NK-92 (cell line): ENCODE data around the gene ALG8.
"Not testable (repeated sequence)": the region's sequence is repeated elsewhere in the genome, so short reads cannot be mapped to it uniquely, and the experiment has no call there.

Experiments used
- DNase-seq: peaks from one replicate; lab custom pipeline; 2025; ENCODE audit not compliant: unreplicated experiment; lab: John Stamatoyannopoulos, UW

Gene ALG8

DNA sequence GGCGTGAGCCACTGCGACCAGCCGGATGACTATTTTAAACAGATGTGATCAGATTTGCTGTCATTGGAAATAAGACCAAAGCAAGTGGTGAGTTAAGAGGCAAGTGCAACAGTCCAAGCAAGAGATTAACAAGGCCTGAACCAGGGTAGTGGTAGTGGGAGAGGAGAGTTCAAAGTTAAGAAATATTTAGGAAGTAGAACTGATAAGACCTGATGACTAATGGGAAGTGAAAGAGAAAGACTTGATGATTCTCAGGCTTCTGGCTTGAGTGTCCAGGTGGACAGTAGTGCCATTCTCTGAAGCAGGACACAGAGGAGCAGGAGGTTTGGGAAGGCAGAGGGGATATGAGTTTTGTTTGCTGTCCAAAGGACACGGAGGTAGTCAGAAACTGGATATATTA lies 67.0 kb downstream of the ALG8 start:
- DNase-seq: no peak

DNA sequence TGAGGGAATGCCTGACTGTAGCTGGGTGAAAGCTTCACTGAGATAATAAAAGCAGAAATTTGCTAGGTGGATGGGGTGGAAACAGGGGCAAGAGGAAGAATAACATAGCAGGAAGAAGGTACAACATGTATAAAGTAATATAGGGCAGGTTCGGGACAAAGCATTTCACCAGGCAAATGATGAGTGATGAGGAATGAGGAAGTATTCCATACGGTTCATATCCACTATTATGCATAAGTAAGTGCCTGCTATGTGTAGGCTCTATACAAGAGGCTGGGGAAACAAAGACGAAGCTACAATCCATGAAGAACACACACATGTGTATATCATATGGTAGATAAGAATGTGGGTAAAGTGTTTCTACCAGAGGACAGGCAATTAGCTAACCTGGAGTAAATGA lies 67.7 kb downstream of the ALG8 start:
- DNase-seq: no peak

DNA sequence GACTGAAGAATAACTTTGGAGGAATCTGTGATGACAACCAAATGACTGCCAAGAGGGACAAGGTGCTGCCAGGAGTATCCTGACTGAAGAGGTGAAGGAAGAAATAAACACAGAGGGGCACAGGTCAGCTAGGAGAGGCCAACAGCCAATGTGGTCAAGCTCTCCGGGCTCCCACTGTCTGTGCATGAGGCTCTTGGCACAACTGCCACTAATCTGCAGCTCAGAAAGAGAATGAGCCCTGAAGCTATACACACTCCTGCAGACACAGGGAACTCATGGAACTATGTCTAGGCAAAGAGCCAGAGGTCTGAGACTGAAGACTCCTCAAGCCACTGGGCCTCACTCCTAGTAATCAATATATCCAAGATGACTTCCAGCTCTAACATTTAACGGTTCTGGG lies 68.8 kb downstream of the ALG8 start:
- DNase-seq: no peak

DNA sequence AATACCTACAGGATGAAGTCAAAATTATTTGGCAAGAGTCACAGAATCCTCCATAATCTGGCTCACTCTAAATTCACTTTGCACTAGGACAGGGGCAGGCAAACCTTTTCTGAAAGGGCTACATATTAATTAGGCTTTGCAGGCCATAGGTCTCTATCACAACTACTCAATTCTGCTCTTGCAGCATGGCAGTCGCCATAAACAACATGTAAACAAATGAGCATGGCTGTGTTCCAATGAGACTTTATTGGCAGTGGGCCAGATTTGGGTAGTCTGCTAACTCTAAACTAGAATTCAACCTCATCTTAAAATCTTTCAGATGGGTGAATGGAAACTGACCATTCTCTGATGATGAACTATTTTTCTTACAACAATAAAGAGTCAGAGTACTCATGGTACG lies 70.0 kb downstream of the ALG8 start:
- DNase-seq: no peak

DNA sequence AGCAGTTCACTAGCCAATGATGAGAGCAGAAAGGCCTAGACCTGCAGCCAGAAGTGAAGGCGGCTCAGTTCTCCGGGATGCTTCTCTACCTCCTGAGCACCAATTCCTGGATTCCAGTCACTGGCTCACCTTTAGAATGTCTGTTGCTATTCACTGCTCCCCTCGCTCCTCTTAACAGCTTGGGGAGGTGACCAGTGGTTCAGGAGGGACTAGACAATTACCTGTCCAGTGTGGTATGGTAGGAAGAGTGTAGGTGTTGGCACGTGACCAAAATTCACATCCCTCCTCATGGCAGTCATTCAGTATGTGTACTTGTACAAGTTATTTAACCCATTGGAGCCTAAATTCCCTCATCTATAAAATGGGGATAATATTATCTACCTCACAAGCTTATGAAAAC lies 71.7 kb downstream of the ALG8 start:
- DNase-seq: no peak

DNA sequence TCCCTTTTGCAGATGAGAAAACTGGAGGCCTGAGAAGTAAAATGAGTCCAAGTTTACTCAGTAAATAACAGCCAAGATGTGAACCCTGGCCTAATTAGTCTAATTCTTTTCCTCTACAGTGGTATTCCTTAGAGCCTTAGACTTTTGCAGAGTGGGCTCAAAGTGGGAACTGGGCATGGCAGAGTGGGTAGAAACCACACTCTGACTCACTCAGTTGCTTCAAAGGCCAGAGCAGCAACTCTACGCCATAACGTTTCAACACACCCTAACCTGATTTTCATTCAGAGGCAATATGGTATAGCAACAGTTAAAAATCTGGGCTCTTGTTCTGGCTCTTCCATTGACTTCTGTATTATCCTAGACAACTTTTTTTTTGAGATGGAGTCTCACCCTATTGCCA lies 73.0 kb downstream of the ALG8 start:
- DNase-seq: no peak

DNA sequence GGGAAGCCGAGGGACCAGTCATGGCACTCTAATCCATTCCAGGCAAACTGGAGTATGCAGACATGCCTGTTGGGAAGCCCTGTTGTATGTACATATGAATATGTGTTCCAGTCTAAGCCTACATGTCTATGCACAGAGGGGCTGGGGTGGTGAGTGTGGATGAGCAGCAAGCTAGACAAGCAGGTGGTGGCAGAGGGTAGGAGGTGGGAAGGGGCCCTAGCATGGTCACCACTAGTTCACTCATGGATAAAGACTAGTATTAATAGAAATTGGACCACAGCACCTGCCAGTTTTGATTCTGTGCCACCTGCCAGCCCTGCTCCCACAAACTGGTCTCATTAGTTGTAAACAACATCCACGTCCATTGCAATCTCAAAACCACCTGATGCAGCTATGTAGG lies 74.2 kb downstream of the ALG8 start:
- DNase-seq: no peak

DNA sequence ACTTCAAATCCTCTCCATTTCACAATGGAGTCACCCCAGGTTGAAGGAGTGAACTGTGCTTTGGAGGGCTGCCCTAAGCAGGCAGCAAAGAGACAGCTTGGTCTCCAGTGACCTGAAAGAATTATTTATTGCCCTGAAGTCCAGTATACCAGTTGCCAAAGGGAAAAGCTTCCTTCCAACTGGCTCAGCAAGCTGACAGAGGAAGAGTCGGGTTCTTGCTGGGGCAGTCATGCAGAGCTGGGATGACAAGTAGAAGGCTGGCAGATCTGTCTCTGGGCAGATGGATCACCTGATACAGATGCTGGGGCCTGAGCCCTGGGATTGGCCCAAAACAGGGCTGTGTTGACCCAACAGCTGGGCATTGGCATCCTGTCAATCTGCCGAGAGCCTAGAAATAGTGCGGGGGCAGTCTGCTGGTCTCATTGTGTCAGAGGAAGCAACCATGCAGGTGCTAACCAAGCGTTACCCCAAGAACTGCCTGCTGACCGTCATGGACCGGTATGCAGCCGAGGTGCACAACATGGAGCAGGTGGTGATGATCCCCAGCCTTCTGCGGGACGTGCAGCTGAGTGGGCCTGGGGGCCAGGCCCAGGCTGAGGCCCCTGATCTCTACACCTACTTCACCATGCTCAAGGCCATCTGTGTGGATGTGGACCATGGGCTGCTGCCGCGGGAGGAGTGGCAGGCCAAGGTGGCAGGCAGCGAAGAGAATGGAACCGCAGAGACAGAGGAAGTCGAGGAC lies 75.8 kb downstream of the ALG8 start, which contains the start of gene THRSP:
TSS of gene THRSP (plus strand) at position 422 of the 742 bp plus-strand sequence. CDS start at position 443, 21 bp downstream.
- DNase-seq: no peak

DNA sequence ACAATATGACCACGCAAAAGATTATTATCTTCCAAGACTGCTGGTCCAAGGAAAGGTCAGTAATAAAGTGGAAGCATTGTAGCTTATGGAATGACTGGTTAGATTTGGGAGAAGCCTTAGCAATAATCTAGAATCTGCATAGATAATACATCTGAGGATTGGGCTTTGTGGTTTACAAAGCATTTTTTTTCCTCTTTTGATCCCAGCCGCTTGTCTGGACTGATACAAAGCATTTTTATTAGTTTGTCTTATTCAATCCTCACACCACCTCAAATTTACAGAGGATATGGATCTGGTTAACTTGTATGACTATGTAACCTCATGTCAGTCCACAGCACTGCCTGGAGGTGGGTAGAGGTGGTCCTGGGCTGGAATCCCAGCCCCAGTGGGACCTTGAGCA lies 76.8 kb downstream of the ALG8 start:
- DNase-seq: no peak

DNA sequence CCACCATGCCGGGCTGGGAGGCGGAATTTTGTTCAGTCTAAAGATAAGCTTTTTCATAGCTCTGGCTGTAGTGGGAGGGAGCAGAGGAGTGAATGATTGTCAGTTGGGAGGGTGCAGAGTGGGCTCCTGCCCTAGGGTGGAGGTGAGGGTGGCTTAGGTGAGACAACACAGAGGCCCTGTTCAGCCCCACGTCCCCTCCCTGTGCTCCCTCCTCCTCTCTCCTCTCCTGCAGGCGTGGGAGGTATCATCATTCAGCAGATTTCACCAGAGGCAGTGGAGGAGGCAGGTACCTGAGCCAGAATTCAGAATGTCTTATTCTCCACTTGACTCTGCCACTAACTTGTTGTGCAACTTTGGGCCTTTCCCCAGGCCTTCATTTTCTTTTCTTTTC lies 77.5 kb downstream of the ALG8 start:
- DNase-seq: no peak

DNA sequence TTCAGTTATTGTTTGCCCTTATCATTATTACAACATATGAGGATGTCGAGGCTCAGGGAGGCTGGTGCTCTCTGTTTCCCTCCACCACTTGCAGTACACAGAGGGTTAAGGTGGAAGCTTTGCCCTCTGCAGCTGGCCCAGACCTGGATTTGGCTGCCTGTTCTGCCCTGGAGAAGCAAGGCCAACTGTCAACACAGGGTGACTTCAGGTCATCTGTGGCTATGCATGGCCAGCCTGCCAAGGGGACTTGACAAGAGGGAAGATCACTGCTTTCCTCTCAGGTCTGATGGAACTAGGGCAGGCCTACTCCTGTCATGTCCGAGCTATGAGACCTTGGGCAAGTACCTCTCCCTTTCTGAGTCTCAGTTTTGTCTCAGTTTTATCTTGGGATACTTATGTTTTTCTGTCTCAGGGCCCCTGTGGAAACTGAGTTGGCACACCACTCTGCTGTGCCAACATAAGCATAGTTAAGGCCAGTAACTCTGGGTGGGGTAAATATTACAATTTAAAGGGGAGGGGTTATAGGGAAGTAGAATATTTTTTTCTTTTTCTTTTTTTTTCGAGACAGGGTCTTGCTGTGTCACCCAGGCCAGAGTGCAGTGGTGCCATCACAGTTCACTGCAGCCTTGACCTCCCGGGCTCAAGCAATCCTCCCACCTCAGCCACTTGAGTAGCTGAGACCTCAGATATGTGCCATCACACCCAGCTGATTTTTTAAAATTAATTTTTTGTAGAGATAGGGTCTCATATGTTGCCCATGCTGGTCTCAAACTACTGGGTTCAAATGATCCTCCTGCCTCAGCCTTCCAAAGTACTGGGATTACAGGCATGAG lies 78.1 kb downstream of the ALG8 start:
- no peak for DNase-seq

DNA sequence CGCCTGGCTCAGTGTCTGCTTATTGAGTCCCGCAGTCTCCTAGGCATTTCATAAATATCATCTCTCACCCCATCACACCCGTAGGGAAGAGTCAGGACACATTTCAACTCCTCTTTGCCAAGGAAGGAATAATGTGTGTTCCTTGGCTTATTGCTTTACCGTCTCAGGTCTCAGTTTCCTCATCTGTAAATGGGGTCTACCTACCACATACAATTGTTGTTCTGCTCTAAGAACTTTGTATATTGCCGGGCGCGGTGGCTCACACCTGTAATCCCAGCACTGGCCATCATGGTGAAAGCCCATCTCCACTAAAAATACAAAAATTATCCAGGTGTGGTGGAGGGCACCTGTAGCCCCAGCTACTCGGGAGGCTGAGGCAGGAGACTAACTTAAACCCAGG lies 78.9 kb downstream of the ALG8 start:
- DNase-seq: no peak

DNA sequence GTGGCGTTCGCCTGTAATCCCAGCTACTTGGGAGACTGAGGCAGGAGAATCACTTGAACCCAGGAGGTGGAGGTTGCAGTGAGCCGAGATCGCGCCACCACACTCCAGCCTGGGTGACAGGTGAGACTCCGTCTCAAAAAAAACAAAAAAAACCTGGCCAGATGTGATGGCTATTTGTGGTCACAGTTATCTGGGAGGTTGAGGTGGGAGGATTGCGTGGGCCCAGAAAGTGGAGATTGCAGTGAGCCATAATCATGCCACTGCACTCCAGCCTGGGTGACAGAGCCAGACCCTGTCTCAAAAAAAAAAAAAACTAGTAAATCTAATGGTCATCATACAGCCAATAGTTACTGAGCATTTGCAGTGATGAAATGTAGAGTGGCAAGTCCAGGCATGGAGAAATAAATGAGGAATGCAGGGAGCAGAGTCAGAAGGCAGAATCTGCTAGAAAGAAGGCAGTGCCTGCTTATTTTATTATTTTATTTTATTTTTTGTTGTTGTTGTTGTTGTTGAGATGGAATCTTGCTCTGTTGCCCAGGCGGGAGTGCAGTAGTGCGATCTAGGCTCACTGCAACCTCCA lies 79.6 kb downstream of the ALG8 start:
- not testable (repeated sequence) for DNase-seq

DNA sequence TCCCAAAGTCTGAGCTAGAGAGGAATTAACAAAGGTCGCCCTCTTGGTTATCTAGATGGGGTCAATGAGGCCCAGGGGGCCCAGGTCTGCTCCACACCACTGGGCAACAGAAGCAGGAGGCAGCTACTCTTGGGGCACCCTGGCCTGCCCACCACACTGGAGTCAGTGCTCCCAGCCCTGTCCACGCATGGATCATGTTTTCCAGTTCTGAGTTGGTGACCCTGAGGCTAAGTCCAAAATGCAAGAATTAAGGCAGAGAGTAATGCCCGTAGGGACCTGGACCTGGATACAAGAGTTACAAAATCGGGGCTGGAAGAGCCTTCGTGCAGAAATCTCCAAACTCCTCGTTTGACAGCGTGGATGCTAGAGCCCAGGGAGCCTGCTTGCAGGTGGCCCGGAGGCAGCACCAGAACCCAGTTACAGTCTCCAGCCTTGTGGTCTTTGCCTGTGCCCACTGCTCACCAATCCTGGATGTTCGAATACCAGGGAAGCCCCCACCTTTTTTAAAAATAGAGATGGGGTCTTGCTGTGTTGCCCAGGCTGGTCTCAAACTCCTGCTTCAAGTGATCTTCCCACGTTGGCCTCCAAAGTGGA lies 81.9 kb downstream of the ALG8 start:
- DNase-seq: no peak

DNA sequence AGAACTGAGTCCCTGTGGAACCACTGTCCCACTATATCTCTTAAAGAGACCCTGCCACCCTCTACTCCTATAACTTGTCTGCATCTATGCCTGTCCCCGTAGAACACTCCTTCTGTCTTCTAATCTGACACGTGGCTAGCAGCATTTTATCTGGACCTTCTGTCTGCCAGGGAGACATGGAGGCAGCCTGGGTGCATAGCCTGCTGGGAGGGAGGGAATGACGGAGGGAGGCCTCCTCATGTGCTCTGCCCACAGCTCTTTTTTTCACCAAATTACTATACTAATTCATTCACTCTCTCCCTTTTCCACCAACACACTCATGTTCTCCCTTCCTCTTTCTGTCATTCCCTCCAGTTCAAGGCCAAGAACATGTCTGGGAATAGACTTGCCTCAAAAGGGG lies 83.3 kb downstream of the ALG8 start:
- no peak for DNase-seq

DNA sequence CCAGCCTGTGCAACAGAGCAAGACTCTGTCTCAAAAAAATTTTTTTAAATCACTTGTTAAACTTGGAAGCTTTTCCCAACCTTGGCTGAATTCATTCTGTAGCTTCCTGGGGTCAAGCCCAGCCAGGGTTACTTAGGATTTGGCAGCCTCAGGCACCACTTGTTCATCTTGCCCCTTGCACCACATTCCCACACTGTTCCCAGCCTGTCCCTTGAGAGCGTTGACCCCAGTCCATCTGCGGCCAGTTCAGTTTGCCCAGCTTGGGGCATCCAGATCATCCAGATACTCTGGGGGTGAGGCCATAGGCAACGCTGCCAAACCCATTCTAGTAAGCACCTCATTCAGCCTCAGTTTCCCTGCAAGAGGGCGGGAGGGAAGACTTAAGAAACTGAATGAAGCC lies 84.5 kb downstream of the ALG8 start:
- no peak for DNase-seq

DNA sequence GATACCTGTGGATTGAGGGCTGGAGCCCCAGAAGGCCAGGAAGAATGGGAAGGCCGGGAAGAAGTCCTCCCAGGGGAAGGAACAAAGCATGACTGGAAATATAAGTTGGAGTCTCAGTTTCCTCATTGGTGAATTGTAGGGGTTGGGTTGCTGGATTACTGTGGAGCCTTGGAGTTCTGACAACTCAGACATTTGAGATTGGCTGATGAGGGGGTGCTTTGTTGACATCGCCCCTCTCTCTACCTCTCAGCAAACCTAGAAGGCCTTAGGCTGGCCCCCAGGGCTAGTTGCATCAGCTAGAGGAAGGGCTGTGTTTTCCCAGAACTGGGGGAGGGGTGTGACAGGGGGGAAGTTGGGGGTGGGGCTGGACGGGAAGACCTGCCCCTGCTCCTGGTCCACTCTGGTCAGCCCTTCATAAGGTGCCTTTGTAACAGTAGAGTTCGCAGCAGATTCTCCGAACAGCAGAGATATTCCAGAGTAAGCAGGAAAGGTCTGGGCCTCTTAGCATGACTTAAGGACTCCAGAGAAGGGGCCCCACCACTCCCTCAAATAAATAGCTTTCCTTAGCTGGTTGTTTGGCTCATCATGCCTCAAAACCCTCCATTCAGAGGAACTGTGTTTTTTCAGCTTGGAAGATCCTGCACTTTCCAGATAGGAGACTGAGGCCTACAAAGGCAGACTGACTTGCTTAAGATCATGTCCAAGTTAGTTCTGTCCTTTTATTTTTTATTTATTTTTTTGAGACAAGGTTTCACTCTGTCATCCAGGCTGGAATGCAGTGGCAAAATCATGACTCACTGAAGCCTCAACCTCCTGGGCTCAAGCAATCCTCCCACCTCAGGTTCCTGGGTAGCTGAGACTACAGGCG lies 88.2 kb downstream of the ALG8 start:
- DNase-seq: no peak
